Measurements from ENCODE around the gene MAP7D1. TPM values are rescaled to one million over a fixed set of nuclear protein-coding genes. Genes with fewer than 3 reads are reported as not detected.
"Not testable (repeated sequence)": the region's sequence is repeated elsewhere in the genome, so short reads cannot be mapped to it uniquely, and the experiment has no call there.

The MAP7D1 gene
- total RNA-seq, 5 donors from 2014 or later (not counting 1 experiment from before 2014, with no cell fraction given) = 157 to 295 (median 263) TPM

DNA sequence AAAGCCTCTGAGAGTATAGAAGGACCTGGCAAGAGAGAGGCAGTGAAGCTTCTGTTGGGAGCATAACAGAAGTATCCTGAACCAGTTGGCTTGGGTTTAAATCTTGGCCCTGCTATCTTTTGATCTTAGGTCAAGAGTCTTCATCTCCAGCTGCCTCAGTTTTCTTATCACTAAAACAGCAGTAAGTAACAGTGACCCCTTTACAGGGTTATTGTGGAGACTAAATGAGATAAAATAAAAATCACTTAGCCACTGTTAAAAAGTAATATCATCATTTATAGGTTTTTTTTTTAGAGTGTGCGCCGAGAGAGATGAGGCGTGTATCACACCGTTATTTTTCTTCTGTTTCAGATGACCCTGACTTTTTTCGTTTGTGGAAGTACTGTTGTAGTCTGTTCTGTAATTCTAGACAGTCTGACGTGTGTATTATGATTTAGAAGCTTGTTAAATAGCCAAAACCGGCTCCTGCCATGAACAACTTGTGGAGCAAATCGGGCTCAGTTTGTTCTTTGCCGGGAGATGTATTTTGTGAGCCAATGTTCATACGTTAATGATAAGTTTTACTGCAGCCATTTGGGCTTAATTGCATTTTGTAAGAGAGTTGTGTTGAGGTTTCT is 69.4 kb downstream of the MAP7D1 start:
- peaks cover 16 to 41% of the 10 kb centered on the region in 2 experiments for H3K4me1 ChIP-seq (ENCODE audit: control insufficient read depth in 1 of 2, extremely low read depth in 1 of 2, insufficient read depth in 2 of 2, low read length in 2 of 2)
- H3K9me3 ChIP-seq = no peaks in the 10 kb centered on the region
- Mint-ChIP-seq H3K27ac (peak overlapping the region; percentile 99 to 100), H3K4me1 (peaks cover 36 to 43% (median 42%) of the 10 kb centered on the region in 3 donors), H3K4me3 (peak overlapping the region; percentile 92 to 99 (median 96)), H3K36me3 (peaks cover 15% of the 10 kb centered on the region), H3K9me3 (no peaks in the 10 kb centered on the region), H3K27me3 (no peaks in the 10 kb centered on the region)
- POLR2A ChIA-PET = interaction anchor here (0.6 to 2.9 kb wide), 5 partner anchors 11 to 166 kb away, joined by 3 to 27 read pairs (median 6); partner anchors contain the start of gene TRAPPC3 (in 1 of the 2)
- H3K4me3 ChIP-seq (ENCODE audit: control insufficient read depth in 1 of 2, extremely low read depth in 1 of 2, low read length in 1 of 2) = peak overlapping the region; percentile 94 to 97
- WGBS (ENCODE audit: insufficient coverage) = 12% methylated on average over 5 of the region's 10 CpGs
- H3K36me3 ChIP-seq (ENCODE audit: control insufficient read depth in 2 of 2, extremely low read depth in 1 of 2, insufficient read depth in 1 of 2, low read length in 1 of 2) = peaks cover 0 to 25% of the 10 kb centered on the region in 2 donors
- ATAC-seq (replicated peaks in 1 of 4) = no peak
- CTCF ChIA-PET = interaction anchor here (1.0 to 3.2 kb wide), 4 partner anchors 37 to 81 kb away, joined by 3 to 32 read pairs (median 10); partner anchors contain the start of genes SH3D21 (in 1 of the 2) and TRAPPC3 (in 1 of the 2)
- no peak for DNase-seq
- no peaks in the 10 kb centered on the region for H3K27me3 ChIP-seq (replicated peaks in 1 of 2; ENCODE audit: control insufficient read depth in 2 of 2, extremely low read depth in 1 of 2, insufficient read depth in 2 of 2, low read length in 1 of 2)
- H3K27ac ChIP-seq (ENCODE audit: low read length) = peak overlapping the region; percentile 99

DNA sequence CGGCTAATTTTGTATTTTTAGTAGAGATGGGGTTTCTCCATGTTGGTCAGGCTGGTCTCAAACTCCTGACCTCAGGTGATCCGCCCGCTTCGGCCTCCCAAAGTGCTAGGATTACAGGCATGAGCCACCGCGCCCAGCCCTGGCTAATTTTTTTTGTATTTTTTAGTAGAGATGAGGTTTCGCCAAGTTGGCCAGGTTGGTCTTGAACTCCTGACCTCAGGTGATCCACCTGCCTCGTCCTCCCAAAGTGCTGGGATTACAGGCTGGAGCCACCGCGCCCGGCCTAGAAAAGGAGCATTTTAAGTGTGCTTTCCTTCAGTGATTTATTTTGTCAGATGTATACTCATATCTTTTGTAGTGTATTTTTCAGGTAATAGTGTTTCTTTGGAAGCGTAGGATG is 74.3 kb downstream of the MAP7D1 start:
- H3K4me3 Mint-ChIP-seq; H3K9me3 ChIP-seq; POLR2A ChIA-PET; H3K4me3 ChIP-seq (ENCODE audit: control insufficient read depth in 1 of 2, extremely low read depth in 1 of 2, low read length in 1 of 2); H3K27ac Mint-ChIP-seq; CTCF ChIA-PET; H3K27me3 Mint-ChIP-seq; ATAC-seq (replicated peaks in 1 of 4); DNase-seq; H3K27ac ChIP-seq (ENCODE audit: low read length); H3K27me3 ChIP-seq (replicated peaks in 1 of 2; ENCODE audit: control insufficient read depth in 2 of 2, extremely low read depth in 1 of 2, insufficient read depth in 2 of 2, low read length in 1 of 2); H3K9me3 Mint-ChIP-seq: not testable (repeated sequence)
- WGBS (ENCODE audit: insufficient coverage) = 97% methylated on average over 4 of the region's 12 CpGs
- Mint-ChIP-seq H3K4me1 (peaks cover 58 to 69% (median 67%) of the 10 kb centered on the region in 3 donors), H3K36me3 (peaks cover 25% of the 10 kb centered on the region)
- Histone ChIP-seq H3K4me1 (ENCODE audit: control insufficient read depth in 1 of 2, extremely low read depth in 1 of 2, insufficient read depth in 2 of 2, low read length in 2 of 2) (peaks cover 13 to 38% of the 10 kb centered on the region in 2 experiments), H3K36me3 (ENCODE audit: control insufficient read depth in 2 of 2, extremely low read depth in 1 of 2, insufficient read depth in 1 of 2, low read length in 1 of 2) (peaks cover 5 to 52% of the 10 kb centered on the region in 2 donors)

Other genes starting within 250 kb of the MAP7D1 start
- gene AGO3, start 225.1 kb upstream of the MAP7D1 start, total RNA-seq = 10 to 100 TPM; 33.4 to 44.0 (median 37.5) TPM
- gene TEKT2, start 72.1 kb upstream of the MAP7D1 start, total RNA-seq = under 1 TPM in 1 of 5 donors, not detected in 4; 0.18 TPM
- gene ADPRS, start 67.3 kb upstream of the MAP7D1 start, total RNA-seq = 10 to 100 TPM; 19.0 to 30.2 (median 28.1) TPM
- gene COL8A2, start 30.9 kb upstream of the MAP7D1 start, total RNA-seq = under 1 TPM in 4 of 5 donors, not detected in 1; 0.08 to 0.15 (median 0.09) TPM
- 10 to 100 TPM; 42.3 to 48.2 (median 44.6) TPM for gene TRAPPC3, start 6.7 kb upstream of the MAP7D1 start, total RNA-seq
- gene THRAP3, start 68.3 kb downstream of the MAP7D1 start, total RNA-seq = 100 to 1,000 TPM in 3 of 5 donors, 10 to 100 TPM in 2; 75.2 to 111 (median 101) TPM
- 1 to 10 TPM; 2.2 to 3.7 (median 2.8) TPM for gene SH3D21, start 150.2 kb downstream of the MAP7D1 start, total RNA-seq
- 1 to 10 TPM; 2.0 to 8.1 (median 5.6) TPM for gene EVA1B, start 167.5 kb downstream of the MAP7D1 start, total RNA-seq
- gene STK40, start 229.8 kb downstream of the MAP7D1 start, total RNA-seq = 10 to 100 TPM; 29.6 to 71.1 (median 56.7) TPM
- gene LSM10, start 241.7 kb downstream of the MAP7D1 start, total RNA-seq = 10 to 100 TPM; 26.2 to 59.9 (median 55.4) TPM

Measured in T-cell (primary cell).